A673 (cell line): ENCODE measurements around the gene NEDD4. TPM values are rescaled to one million over a fixed set of nuclear protein-coding genes. Genes with fewer than 3 reads are reported as not detected.

ENCODE experiments used
- BruUV-seq: library from RNA; stranded (reverse); fragments of 400-500 nt; replicated peaks from 2 replicates; lab custom pipeline; 2021; lab: Mats Ljungman, UMichigan
- CTCF ChIA-PET: fragments of 300-600 bp; sonication (Branson Sonifier 250); formaldehyde crosslinking; loops from one replicate; lab custom pipeline; 2022; ENCODE audit warnings: antibody characterized with exemption; lab: Charles Lee
- POLR2A ChIA-PET: fragments of 300-600 bp; sonication (Branson Sonifier 250); formaldehyde crosslinking; loops from one replicate; lab custom pipeline; 2022; ENCODE audit warnings: antibody characterized with exemption; ENCODE audit not compliant: low non-redundant PET; lab: Charles Lee
- DNase-seq: peaks from one replicate; pipeline ENCODE4 v3.0.0-alpha.2; 2015; ENCODE audit warnings: low spot score
- H3K27ac ChIP-seq: fragments of 200-600 bp; sonication (generic); 2 replicates; pipeline ENCODE4 v1.5.1; 2016; ENCODE audit warnings: mixed run types, low read depth, mild to moderate bottlenecking, mixed read lengths, antibody characterized with exemption, low read length; ENCODE audit not compliant: poor library complexity, severe bottlenecking
- H3K27me3 ChIP-seq: fragments of 200-600 bp; sonication (generic); replicated peaks from 2 replicates; pipeline ENCODE4 v1.6.1; 2017; ENCODE audit warnings: mixed run types, low read depth, mild to moderate bottlenecking, mixed read lengths, antibody characterized with exemption, low read length; ENCODE audit not compliant: insufficient read depth, poor library complexity
- H3K36me3 ChIP-seq: fragments of 200-600 bp; sonication (generic); 2 replicates; pipeline ENCODE4 v1.6.1; 2016; ENCODE audit warnings: mixed run types, mild to moderate bottlenecking, mixed read lengths, antibody characterized with exemption, low read length; ENCODE audit not compliant: insufficient read depth, poor library complexity, severe bottlenecking
- H3K4me1 ChIP-seq: fragments of 200-600 bp; sonication (generic); 2 replicates; pipeline ENCODE4 v1.6.1; 2017; ENCODE audit warnings: mixed run types, mild to moderate bottlenecking, mixed read lengths, antibody characterized with exemption, low read length; ENCODE audit not compliant: insufficient read depth, poor library complexity, severe bottlenecking
- H3K4me3 ChIP-seq: fragments of 200-600 bp; sonication (generic); 2 replicates; pipeline ENCODE4 v1.5.1; 2016; ENCODE audit warnings: low read depth, mixed run types, mild to moderate bottlenecking, mixed read lengths, low read length; ENCODE audit not compliant: poor library complexity, severe bottlenecking
- H3K9me3 ChIP-seq: fragments of 200-600 bp; sonication (generic); 2 replicates; pipeline ENCODE4 v1.6.1; 2016; ENCODE audit warnings: mixed run types, low read depth, mild to moderate bottlenecking, mixed read lengths, antibody characterized with exemption, low read length; ENCODE audit not compliant: poor library complexity, severe bottlenecking
- EZH2 ChIP-seq: fragments of 200-600 bp; sonication (generic); IDR thresholded peaks from 2 replicates; pipeline ENCODE4 v1.6.1; 2017; ENCODE audit warnings: borderline replicate concordance, low read depth, mild to moderate bottlenecking, mixed read lengths, antibody characterized with exemption, low read length; ENCODE audit not compliant: poor library complexity, severe bottlenecking
- intact Hi-C: fragments of 100-400 bp; cut with micrococcal nuclease; formaldehyde crosslinking; loops from one replicate; pipeline ENCODE4 v1.10.0; 2022; ENCODE audit not compliant: unreplicated experiment
- total RNA-seq: library from RNA; stranded (reverse); gene quantifications from 2 replicates; pipeline ENCODE4 v1.2.3, GENCODE V29; 2021
- TF ChIP-seq, protein P1 (sequence below): fragments of 300-800, 200-600 bp; sonication (generic); conservative IDR thresholded peaks from 2 replicates; pipeline ENCODE4 v1.5.1; 2017; ENCODE audit warnings: low read depth, mild to moderate bottlenecking, antibody characterized with exemption, low read length, moderate library complexity, mixed read lengths

NEDD4 gene
- total RNA-seq, 1 experiment from 2014 or later = 23.1 TPM

DNA sequence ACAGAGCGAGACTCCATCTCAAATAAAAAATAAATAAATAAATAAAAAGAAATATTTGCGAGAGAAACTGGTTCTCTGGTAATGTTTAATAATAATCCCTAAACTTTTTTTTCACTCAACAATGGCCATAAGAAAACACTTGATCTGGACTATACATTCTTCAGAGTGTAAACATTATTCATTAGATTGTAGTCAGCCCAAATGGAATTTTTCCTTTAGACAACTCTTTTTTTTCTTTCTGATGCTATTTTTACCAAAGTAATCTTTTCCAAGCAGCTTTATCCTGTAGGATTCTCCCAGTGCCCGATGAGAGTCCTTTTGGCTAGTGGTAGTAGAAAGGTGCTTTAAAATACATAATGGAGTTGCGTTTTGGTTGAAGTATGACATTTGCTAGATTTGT lies 90.4 kb downstream of the NEDD4 start:
- H3K27ac ChIP-seq = no peak overlapping the region
- no peak for TF ChIP-seq EZH2
- TF ChIP-seq, protein P1, sequence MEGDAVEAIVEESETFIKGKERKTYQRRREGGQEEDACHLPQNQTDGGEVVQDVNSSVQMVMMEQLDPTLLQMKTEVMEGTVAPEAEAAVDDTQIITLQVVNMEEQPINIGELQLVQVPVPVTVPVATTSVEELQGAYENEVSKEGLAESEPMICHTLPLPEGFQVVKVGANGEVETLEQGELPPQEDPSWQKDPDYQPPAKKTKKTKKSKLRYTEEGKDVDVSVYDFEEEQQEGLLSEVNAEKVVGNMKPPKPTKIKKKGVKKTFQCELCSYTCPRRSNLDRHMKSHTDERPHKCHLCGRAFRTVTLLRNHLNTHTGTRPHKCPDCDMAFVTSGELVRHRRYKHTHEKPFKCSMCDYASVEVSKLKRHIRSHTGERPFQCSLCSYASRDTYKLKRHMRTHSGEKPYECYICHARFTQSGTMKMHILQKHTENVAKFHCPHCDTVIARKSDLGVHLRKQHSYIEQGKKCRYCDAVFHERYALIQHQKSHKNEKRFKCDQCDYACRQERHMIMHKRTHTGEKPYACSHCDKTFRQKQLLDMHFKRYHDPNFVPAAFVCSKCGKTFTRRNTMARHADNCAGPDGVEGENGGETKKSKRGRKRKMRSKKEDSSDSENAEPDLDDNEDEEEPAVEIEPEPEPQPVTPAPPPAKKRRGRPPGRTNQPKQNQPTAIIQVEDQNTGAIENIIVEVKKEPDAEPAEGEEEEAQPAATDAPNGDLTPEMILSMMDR = no peak
- peaks cover 7% of the 10 kb centered on the region for H3K4me1 ChIP-seq
- DNase-seq = no peak
- H3K9me3 ChIP-seq = no peaks in the 10 kb centered on the region
- ChIA-PET POLR2A (no interaction called here), CTCF (no interaction called here)
- no peaks in the 10 kb centered on the region for H3K36me3 ChIP-seq
- intact Hi-C loops = no loop called here
- no peak overlapping the region for H3K4me3 ChIP-seq
- no peaks in the 10 kb centered on the region for H3K27me3 ChIP-seq
- no TSS peak for BruUV-seq

DNA sequence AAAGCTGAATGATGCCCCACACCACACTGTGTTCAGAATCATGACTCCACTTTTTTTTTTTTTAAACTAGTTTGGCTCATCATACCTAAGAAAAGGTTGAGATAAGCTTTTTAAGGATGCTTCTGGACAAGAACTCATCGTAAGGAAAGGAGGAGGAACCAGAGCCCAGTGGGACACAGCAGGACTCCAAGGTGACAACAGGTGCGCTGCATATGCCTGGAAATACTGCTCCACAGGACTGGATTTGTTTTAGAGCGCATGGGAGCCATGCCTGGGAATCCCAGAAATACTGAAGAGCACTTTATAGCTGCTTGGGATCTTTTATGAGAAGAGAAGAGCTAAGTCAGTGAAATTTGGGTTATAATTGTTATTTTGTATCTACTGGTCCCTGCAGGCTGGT lies 93.4 kb downstream of the NEDD4 start:
- Histone ChIP-seq H3K27ac (no peak overlapping the region), H3K4me3 (no peak overlapping the region), H3K27me3 (no peaks in the 10 kb centered on the region), H3K9me3 (no peaks in the 10 kb centered on the region), H3K36me3 (no peaks in the 10 kb centered on the region), H3K4me1 (peaks cover 17% of the 10 kb centered on the region)
- DNase-seq = no peak
- ChIA-PET CTCF (no interaction called here), POLR2A (no interaction called here)
- TF ChIP-seq EZH2 = no peak
- TF ChIP-seq, protein P1 = no peak
- no TSS peak for BruUV-seq
- intact Hi-C loops = no loop called here

DNA sequence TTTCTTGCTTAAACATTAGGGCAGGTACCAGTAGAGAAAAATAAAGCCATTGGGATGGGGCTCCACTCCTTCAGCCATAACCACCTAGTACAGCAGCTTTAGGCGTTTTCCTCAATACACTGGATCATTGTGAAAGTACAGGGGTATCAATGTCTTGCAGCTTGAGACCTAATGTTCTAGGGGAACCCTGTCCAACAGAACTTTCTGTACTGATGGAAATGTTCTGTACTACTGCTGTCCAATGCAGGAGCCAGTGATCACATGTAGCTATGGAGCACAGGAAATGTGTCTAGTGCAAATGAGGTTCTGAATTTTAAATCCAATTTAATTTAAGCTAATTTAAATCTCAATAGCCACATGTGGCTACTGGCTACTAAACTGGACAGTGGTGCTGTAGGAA lies 93.9 kb downstream of the NEDD4 start:
- H3K9me3 ChIP-seq = no peaks in the 10 kb centered on the region
- peaks cover 17% of the 10 kb centered on the region for H3K4me1 ChIP-seq
- no peaks in the 10 kb centered on the region for H3K27me3 ChIP-seq
- no TSS peak for BruUV-seq
- POLR2A ChIA-PET = no interaction called here
- no peak for DNase-seq
- no peak overlapping the region for H3K4me3 ChIP-seq
- CTCF ChIA-PET = no interaction called here
- H3K36me3 ChIP-seq = no peaks in the 10 kb centered on the region
- H3K27ac ChIP-seq = peak overlapping the region; percentile 2
- intact Hi-C loops = no loop called here
- TF ChIP-seq EZH2 = no peak
- TF ChIP-seq, protein P1 = no peak
